Mucosa of stomach (tissue), 1 donor: Measurements from ENCODE around the gene SF3B3.
"Not testable (repeated sequence)": the region's sequence is repeated elsewhere in the genome, so short reads cannot be mapped to it uniquely, and the experiment has no call there.

ENCODE experiments used
- H3K27me3 ChIP-seq: one replicate; pipeline ENCODE4 v1.7.0; 2013; ENCODE audit warnings: mild to moderate bottlenecking, low read length; ENCODE audit not compliant: control insufficient read depth, insufficient read depth
- H3K36me3 ChIP-seq: one replicate; pipeline ENCODE4 v1.7.0; 2013; ENCODE audit warnings: low read length; ENCODE audit not compliant: control insufficient read depth, insufficient read depth
- H3K4me1 ChIP-seq: one replicate; pipeline ENCODE4 v1.7.0; 2013; ENCODE audit warnings: mild to moderate bottlenecking, low read length; ENCODE audit not compliant: control insufficient read depth, insufficient read depth
- H3K4me3 ChIP-seq: one replicate; pipeline ENCODE4 v1.7.0; 2013; ENCODE audit warnings: low read length
- H3K9ac ChIP-seq: one replicate; pipeline ENCODE4 v1.7.0; 2013; ENCODE audit warnings: mild to moderate bottlenecking, low read length, moderate library complexity
- H3K9me3 ChIP-seq: one replicate; pipeline ENCODE4 v1.7.0; 2013; ENCODE audit warnings: mild to moderate bottlenecking, low read length, moderate library complexity; ENCODE audit not compliant: control insufficient read depth
- donor health status: Pancreatic carcinoma.

Gene SF3B3

GRCh38 chr16:70582280-70582978 lies 58.8 kb downstream of the SF3B3 start:
- Histone ChIP-seq H3K9me3 (no peaks in the 10 kb centered on the region), H3K4me1 (peaks cover 7% of the 10 kb centered on the region), H3K9ac (no peak overlapping the region), H3K27me3 (no peaks in the 10 kb centered on the region), H3K36me3 (no peaks in the 10 kb centered on the region), H3K4me3 (no peak overlapping the region)

DNA sequence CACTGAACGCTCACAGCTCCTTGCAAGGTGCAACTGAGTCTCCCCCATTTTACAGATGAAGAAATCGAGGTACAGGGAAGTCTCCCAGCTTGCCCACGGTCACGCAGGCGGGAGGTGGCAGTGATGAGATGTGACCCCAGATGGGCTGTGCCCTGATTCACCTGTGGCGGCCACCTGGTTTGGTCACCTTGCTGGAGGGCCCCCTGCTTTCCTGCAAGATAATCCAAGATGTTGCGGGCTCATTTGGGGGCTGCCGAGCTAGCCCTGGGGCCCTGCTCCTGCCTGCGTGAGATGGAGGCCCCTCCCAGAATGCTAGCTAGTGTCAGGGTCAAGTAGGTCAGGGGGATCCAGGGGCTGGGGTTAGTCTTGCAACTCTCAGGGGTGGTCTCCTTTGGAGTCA lies 63.1 kb downstream of the SF3B3 start:
- Histone ChIP-seq H3K9ac (no peak overlapping the region), H3K4me3 (no peak overlapping the region), H3K27me3 (no peaks in the 10 kb centered on the region), H3K9me3 (no peaks in the 10 kb centered on the region), H3K4me1 (peaks cover 13% of the 10 kb centered on the region), H3K36me3 (no peaks in the 10 kb centered on the region)

DNA sequence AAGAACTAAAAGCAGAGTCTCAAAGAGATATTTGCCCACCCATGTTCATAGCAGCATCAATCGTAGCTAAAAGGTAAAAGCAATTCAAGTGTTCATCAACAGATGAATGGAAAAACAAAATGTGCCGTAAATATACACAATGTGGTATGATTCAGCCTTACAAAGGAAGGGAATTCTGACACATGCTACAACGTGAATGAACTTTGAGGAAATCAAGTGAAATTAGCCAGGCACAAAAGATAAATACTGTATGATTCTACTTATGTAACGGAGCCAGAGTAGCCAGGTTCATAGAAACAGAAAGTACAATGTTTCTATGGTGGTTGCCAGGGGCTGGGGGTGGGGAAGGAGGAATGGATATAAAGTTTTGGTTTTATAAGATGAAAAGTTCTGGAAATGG lies 64.9 kb downstream of the SF3B3 start:
- no peak overlapping the region for H3K4me3 ChIP-seq
- no peaks in the 10 kb centered on the region for H3K36me3 ChIP-seq
- H3K4me1 ChIP-seq, result peaks cover 13% of the 10 kb centered on the region
- no peaks in the 10 kb centered on the region for H3K9me3 ChIP-seq
- no peaks in the 10 kb centered on the region for H3K27me3 ChIP-seq
- no peak overlapping the region for H3K9ac ChIP-seq

GRCh38 chr16:70589416-70589815 lies 65.8 kb downstream of the SF3B3 start:
- peaks cover 13% of the 10 kb centered on the region for H3K4me1 ChIP-seq
- H3K4me3 ChIP-seq, H3K27me3 ChIP-seq, H3K36me3 ChIP-seq, H3K9ac ChIP-seq, H3K9me3 ChIP-seq: not testable (repeated sequence)

GRCh38 chr16:70589998-70590471 lies 66.4 kb downstream of the SF3B3 start:
- Histone ChIP-seq H3K4me3 (no peak overlapping the region), H3K36me3 (no peaks in the 10 kb centered on the region), H3K4me1 (peaks cover 13% of the 10 kb centered on the region), H3K9me3 (no peaks in the 10 kb centered on the region), H3K9ac (no peak overlapping the region), H3K27me3 (no peaks in the 10 kb centered on the region)

DNA sequence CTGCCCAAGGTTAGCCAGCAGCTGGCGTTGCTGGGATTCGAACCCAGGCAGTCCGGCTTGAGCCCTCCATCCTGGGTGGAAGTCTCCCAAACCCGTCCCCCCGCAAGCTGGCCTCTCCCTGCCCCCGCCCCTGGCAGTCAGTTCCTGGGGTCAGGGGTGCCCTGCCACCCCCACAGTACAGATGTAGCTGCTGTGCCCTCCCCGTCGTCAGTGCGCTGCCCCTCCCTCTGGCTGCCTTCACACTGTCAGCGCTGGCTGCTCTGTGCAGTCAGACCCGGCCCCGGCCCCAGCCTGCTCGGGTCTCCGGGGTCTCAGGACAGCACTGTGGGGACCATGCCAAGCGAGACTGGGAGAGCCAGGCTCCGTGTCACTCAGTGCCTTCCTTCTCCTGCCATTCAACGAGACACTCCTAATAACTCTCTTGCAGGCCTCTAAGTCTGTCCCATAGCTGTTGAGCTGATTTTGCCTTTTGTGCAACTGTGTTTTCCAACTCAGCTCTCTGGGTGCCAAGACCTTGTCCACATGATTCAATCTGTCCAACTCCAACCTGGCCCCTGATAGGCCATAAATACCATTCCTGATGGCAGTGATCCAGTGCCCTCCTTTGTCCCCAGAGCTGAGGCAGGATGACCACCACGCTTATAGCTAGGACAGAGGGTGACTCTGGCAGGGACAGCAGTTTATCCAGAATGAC lies 67.3 kb downstream of the SF3B3 start:
- Histone ChIP-seq H3K9ac (no peak overlapping the region), H3K27me3 (no peaks in the 10 kb centered on the region), H3K4me1 (peaks cover 13% of the 10 kb centered on the region), H3K36me3 (no peaks in the 10 kb centered on the region), H3K4me3 (no peak overlapping the region), H3K9me3 (no peaks in the 10 kb centered on the region)

- H3K36me3 ChIP-seq, result no peaks in the 10 kb centered on the region
- H3K9me3 ChIP-seq, result no peaks in the 10 kb centered on the region
- no peak overlapping the region for H3K4me3 ChIP-seq
- no peak overlapping the region for H3K9ac ChIP-seq
- H3K27me3 ChIP-seq, result no peaks in the 10 kb centered on the region
- peaks cover 13% of the 10 kb centered on the region for H3K4me1 ChIP-seq
These were observed 68.0 kb downstream of the SF3B3 start for GRCh38 chr16:70591615-70592014.

DNA sequence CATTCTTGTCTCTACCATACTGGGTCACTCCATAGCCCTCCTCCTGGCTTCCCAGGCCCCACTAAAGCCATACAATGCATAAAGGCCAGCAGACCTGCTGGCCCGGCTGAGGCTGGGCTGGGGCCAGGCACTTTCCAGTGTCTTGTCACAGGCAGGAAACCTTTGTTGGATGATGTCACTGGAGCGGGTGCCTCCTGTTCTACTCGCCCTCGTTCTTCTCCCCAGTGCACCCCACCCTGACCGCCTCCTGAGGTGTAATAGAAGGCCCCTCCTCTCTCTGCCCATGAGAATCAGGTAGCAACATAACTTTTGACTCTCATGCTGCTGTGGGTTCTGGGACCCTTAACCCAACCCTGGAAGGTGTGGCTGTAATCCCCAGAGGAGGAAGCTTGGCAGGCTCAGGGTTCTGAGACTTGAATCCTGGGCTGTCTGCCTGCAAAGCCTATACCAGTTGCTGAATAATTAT lies 68.5 kb downstream of the SF3B3 start:
- Histone ChIP-seq H3K4me1 (peaks cover 13% of the 10 kb centered on the region), H3K27me3 (no peaks in the 10 kb centered on the region), H3K4me3 (no peak overlapping the region), H3K9me3 (no peaks in the 10 kb centered on the region), H3K36me3 (no peaks in the 10 kb centered on the region), H3K9ac (no peak overlapping the region)

DNA sequence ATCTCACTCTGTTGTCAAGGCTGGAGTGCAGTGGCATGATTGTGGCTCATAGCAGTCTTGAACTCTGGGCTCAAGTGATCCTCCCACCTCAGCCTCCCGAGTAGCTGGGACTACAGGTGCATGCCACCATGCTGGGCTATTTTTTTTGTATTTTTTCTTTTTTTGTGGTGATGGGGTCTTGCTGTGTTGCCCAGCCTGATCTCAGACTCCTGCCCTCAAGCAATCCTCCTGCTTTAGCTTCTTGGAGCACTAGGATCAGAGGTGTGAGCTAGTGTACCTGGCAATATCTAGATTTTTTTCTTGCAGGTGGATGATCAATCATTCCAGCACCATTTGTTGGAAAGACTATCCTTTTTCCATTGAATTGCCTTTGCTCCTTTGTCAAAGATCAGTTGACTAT lies 69.9 kb downstream of the SF3B3 start:
- Histone ChIP-seq H3K36me3 (no peaks in the 10 kb centered on the region), H3K9me3 (no peaks in the 10 kb centered on the region), H3K4me1 (peaks cover 13% of the 10 kb centered on the region), H3K27me3 (no peaks in the 10 kb centered on the region), H3K4me3 (no peak overlapping the region), H3K9ac (no peak overlapping the region)

DNA sequence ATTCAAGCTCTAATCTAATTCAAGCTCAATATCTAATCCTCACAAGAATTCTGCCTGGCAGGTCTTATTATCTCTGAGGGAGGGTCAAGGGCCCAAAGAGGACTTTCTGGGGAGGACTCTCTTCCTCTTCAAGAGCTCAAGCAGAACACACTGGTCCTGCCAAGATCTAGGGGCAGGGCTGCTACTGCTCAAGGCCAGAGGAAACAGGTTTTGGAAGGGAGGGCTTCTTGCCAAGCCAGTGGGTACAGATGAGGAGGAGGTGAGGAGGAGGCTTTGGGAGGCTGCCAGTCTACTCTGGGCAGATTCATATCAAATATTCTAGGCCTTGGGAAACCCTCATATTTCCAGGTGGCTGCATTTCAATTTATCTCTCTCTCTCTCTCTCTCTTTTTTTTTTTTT lies 71.0 kb downstream of the SF3B3 start:
- Histone ChIP-seq H3K9me3 (no peaks in the 10 kb centered on the region), H3K36me3 (no peaks in the 10 kb centered on the region)

DNA sequence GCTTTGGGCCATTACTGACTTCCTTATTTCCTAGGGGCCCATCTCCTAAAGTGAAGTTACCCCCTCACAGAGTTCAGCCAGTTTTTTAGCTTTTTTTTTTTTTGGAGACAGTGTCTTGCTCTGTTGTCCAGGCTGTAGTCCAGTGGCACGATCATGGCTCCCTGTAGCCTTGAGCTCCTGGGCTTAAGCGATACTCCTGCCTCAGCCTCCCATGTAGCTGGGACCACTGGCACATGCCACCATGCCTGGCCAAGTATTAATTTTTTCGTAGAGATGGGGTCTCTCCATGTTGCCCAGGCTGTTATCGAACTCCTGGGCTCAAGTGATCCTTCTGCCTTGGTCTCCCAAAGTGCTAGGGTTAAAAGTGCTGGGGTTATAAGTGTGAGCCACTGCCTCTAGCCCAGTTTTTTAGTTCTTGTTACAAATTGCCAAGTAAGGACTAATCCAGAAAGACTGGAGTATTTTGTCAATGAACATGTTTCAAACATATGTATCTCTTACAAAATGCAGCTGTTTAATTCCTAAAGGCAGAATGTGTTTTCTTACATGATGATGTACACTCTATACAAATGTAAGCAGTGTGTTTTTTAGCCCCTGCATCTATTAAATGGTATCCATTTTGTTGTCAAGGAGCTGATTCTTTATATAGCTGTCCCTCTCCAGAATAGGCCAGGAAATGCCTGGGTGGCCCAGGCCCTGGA lies 73.7 kb downstream of the SF3B3 start:
- Histone ChIP-seq H3K4me3 (no peak overlapping the region), H3K9ac (no peak overlapping the region), H3K4me1 (no peaks in the 10 kb centered on the region), H3K36me3 (no peaks in the 10 kb centered on the region), H3K27me3 (no peaks in the 10 kb centered on the region), H3K9me3 (no peaks in the 10 kb centered on the region)

More for the DNA sequence above, 71.0 kb downstream of the SF3B3 start:
- H3K4me1 ChIP-seq, result peaks cover 13% of the 10 kb centered on the region
- H3K27me3 ChIP-seq, result no peaks in the 10 kb centered on the region
- H3K9ac ChIP-seq, result no peak overlapping the region
- H3K4me3 ChIP-seq, result no peak overlapping the region

DNA sequence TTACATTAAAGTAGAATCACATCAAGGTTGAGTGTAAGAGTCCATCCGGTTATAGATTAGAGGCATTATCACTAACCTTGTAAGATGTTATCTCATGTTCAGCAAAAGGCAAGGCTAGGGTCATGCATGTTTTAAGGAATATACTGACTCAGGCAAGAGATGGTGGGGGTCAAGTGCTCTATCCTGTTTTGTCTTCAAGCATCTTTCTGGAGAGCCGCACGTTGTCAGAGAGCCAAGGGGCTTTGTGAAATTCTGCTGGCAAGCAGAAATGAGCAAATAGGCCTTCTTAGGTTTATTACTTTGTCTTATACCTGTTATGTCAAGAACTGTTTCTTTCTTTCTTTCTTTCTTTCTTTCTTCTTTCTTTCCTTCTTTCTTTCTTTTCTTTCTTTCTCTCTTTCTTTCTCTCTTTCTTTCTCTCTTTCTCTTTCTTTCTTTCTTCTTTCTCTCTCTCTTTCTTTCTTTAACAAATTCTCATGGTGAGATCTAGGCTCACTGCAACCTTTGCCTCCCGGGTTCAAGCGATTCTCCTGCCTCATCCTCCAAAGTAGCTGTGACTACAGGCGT lies 75.4 kb downstream of the SF3B3 start:
- no peaks in the 10 kb centered on the region for H3K36me3 ChIP-seq
- H3K27me3 ChIP-seq, result no peaks in the 10 kb centered on the region
- H3K4me1 ChIP-seq, result no peaks in the 10 kb centered on the region
- H3K9me3 ChIP-seq, result no peaks in the 10 kb centered on the region
- H3K4me3 ChIP-seq, result no peak overlapping the region
- no peak overlapping the region for H3K9ac ChIP-seq
